Activated naive CD8-positive, alpha-beta T cell treated with anti-CD3 and anti-CD28 coated beads, Interleukin-2, amount 50 U/mL, for 24 hours (primary cell): Measurements from ENCODE around the gene LITAF.

Experiments
- ATAC-seq: fragments of 150-1000 bp; cut with Tn5 transposase; one replicate; pipeline ENCODE4 v1.10.0; 2021
- DNase-seq: peaks from one replicate; pipeline ENCODE4 v3.0.0; 2021
- H3K27ac Mint-ChIP-seq: one replicate; pipeline ENCODE4 v1.8.0; 2021; ENCODE audit warnings: mild to moderate bottlenecking, mixed read lengths
- H3K27me3 Mint-ChIP-seq: one replicate; pipeline ENCODE4 v1.8.0; 2021; ENCODE audit warnings: mixed read lengths
- H3K36me3 Mint-ChIP-seq: one replicate; pipeline ENCODE4 v1.8.0; 2021; ENCODE audit warnings: low read depth, mixed read lengths
- H3K4me1 Mint-ChIP-seq: one replicate; pipeline ENCODE4 v1.8.0; 2021; ENCODE audit warnings: mixed read lengths
- H3K4me3 Mint-ChIP-seq: one replicate; pipeline ENCODE4 v1.8.0; 2021; ENCODE audit warnings: mild to moderate bottlenecking, moderate library complexity, mixed read lengths
- H3K9me3 Mint-ChIP-seq: one replicate; pipeline ENCODE4 v1.8.0; 2021; ENCODE audit warnings: mixed read lengths

LITAF gene

DNA sequence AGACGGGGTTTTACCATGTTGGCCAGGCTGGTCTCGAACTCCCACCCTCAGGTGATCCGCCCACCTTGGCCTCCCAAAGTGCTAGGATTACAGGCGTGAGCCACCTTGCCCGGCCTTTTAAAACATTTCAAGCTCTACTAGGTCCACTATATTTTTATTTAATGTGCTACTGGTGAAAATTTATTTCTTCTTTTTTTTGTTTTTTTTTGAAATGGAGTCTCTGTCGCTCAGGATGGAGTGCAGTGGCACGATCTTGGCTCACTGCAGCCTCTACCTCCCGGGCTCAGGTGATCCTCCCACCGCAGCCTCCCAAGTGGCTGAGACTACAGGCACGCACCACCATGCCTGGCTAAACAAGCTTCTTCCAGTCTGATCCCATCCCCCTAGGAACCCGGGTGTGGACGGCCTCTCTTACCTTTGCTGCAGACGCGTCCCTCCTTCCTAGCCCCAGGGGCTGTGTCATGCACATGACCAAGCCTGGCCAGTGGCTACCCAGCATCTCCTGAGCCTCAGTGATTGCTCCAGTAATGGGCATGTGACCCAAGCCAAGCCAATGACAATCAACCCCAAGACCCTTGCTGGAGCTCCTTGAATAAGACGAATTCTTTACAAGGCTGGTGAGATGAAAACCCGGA, 40.1 kb upstream of the LITAF start:
- H3K27ac Mint-ChIP-seq = no peak overlapping the region
- no peak overlapping the region for H3K4me3 Mint-ChIP-seq
- H3K27me3 Mint-ChIP-seq = no peaks in the 10 kb centered on the region
- no peaks in the 10 kb centered on the region for H3K9me3 Mint-ChIP-seq
- ATAC-seq (no peak), DNase-seq (no peak)
- H3K36me3 Mint-ChIP-seq = no peaks in the 10 kb centered on the region
- H3K4me1 Mint-ChIP-seq = peaks cover 60% of the 10 kb centered on the region

DNA sequence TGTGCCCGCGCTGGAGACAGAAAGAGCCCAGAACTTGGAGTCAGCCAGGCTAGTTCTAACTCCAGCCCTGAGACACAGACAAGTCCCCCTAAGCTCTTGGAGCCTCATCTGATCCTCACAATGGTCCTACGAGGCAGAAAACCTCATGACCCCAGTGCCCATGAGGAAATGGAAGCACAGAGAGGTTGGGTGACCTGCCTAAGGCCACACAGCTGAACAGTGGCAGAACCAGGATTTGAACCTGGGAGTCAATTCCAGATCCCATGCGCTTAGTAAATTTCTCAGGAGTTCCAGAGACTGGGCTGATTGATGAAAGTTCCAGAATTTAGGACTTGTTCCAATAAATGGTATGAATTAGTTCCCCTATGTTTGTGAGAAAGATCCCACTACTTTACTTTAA, 39.0 kb upstream of the LITAF start:
- H3K4me3 Mint-ChIP-seq = no peak overlapping the region
- no peak for DNase-seq
- no peaks in the 10 kb centered on the region for H3K36me3 Mint-ChIP-seq
- no peak overlapping the region for H3K27ac Mint-ChIP-seq
- H3K27me3 Mint-ChIP-seq = no peaks in the 10 kb centered on the region
- H3K9me3 Mint-ChIP-seq = no peaks in the 10 kb centered on the region
- no peak for ATAC-seq
- peaks cover 66% of the 10 kb centered on the region for H3K4me1 Mint-ChIP-seq

DNA sequence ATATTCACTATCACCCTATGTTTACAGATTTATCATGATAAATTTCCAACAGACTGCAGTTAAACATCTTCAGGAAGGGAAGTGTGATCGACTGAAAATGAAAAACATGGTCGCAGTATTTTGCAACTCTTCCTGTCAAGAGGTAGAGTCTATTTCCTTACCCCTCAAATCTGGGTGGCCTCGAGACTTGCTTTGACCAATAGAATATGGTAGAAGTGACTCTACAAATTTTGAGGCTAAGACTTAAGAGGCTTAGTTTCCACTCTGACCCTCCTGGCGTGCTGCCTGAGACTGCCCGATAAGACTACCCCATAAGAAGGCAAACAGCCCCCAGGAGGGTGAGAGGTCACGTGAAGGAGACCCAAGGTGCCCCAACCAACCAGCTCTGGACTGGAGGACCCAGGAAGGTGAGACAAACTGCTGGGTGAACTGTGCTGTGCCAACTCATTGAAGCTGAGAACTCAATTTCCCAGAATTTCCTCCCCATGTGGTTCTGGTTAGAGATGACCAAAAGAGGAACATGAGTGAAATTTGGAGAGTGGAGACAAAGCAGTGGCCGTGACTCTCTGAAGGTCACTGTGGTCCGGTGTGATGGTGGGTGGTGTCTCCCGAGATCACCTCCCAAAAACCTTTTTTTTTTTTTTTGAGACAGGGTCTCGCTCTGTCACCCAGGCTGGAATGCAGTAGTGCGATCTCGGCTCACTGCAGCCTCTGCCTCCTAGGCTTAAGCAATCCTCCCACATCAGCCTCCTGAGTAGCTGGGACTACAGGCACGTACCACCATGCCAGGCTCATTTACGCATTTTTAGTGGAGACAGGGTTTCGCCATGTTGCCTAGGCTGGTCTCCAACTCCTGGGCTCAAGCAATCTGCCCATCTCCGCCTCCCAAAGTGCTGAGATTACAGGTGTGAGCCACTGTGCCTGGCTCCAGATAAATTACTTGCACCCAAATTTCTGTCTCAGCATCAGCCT, 38.2 kb upstream of the LITAF start:
- no peak for ATAC-seq
- H3K9me3 Mint-ChIP-seq = peaks cover 6% of the 10 kb centered on the region
- H3K27ac Mint-ChIP-seq = no peak overlapping the region
- H3K4me3 Mint-ChIP-seq = no peak overlapping the region
- H3K4me1 Mint-ChIP-seq = peaks cover 68% of the 10 kb centered on the region
- H3K36me3 Mint-ChIP-seq = peaks cover 4% of the 10 kb centered on the region
- DNase-seq = no peak
- no peaks in the 10 kb centered on the region for H3K27me3 Mint-ChIP-seq

DNA sequence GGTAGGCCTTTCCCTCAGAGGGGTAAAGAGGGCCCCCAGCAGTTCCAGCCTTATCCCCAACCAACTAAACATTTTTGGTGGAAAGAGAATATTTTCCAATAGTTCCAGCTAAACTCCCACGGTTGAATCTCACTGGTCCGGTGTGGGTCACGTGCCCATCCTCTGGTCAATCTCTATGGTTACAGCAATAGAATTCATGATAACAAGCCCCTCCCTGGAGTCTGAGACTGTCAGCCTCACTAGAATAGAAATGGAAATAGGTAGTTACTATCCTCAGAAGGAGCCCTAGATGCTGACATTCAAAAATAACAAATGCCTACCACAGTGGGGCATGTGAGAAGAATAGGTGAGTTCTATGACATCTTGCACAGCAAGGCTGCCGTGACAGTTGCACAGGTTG, 37.5 kb upstream of the LITAF start:
- Mint-ChIP-seq H3K4me3 (no peak overlapping the region), H3K27me3 (no peaks in the 10 kb centered on the region), H3K36me3 (peaks cover 4% of the 10 kb centered on the region), H3K27ac (no peak overlapping the region), H3K9me3 (peaks cover 6% of the 10 kb centered on the region), H3K4me1 (peaks cover 67% of the 10 kb centered on the region)
- ATAC-seq = no peak
- DNase-seq = no peak

DNA sequence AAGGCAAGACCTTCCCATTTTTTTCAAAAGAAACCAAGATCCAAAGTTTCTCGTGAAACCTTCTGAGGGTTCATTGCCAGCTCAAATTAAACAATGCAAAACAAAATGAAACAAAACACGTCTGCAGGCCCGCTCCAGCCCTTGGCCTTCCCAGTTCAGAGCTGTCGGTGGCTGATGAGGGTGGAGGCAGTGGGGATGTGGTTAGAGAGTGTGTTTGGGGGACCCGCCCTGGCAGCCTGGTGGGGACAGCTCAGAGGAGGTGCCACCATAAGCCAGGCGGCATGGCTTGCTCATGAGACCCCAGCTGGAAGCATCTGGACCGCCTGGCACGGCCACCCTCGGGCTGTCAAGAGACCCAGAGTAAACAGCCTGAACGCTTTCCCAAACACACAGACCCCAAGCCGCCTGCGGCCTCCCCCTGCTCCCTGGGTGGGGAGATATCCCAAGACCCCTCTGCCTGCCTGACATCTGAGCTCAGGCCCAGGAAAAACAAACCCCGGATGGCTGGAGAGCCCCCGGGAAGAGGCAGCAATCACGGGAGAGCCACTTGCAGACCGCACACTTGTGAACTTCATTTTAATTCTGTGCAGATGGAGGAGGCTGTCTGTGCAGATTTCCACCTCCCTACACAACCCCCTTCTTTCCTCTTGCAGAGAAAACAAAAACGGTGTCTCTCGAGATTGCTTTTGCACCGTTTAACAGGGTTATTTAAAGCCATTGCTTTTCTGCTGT, 35.4 kb upstream of the LITAF start:
- peak; percentile 69 for ATAC-seq
- Mint-ChIP-seq H3K4me3 (peak overlapping the region; percentile 76), H3K36me3 (peaks cover 4% of the 10 kb centered on the region), H3K9me3 (peaks cover 6% of the 10 kb centered on the region), H3K27ac (peak overlapping the region; percentile 59), H3K4me1 (peaks cover 64% of the 10 kb centered on the region), H3K27me3 (no peaks in the 10 kb centered on the region)
- peak; percentile 54 for DNase-seq

DNA sequence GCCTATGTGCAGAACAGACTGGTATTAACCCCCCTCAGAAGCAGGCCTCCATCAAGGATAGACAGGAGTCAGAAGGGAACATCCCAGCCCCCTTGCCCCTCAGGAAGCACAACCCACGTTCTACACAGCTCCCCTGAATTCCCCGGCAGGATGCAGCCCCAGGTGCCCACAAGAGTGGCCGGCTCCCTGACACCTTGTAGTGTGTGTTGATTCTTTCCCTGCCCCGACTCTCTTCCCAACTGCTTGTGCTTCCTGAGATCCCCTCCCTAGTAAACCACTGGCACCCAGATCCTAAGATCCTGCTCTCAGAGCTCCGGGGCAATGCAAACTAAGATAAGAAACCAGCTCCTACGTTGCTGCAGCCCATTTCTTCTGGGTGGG, 34.8 kb upstream of the LITAF start:
- H3K27ac Mint-ChIP-seq = peak overlapping the region; percentile 59
- H3K4me3 Mint-ChIP-seq = peak overlapping the region; percentile 76
- peaks cover 62% of the 10 kb centered on the region for H3K4me1 Mint-ChIP-seq
- no peaks in the 10 kb centered on the region for H3K27me3 Mint-ChIP-seq
- ATAC-seq (no peak), DNase-seq (no peak)
- H3K36me3 Mint-ChIP-seq = peaks cover 4% of the 10 kb centered on the region
- H3K9me3 Mint-ChIP-seq = peaks cover 6% of the 10 kb centered on the region

DNA sequence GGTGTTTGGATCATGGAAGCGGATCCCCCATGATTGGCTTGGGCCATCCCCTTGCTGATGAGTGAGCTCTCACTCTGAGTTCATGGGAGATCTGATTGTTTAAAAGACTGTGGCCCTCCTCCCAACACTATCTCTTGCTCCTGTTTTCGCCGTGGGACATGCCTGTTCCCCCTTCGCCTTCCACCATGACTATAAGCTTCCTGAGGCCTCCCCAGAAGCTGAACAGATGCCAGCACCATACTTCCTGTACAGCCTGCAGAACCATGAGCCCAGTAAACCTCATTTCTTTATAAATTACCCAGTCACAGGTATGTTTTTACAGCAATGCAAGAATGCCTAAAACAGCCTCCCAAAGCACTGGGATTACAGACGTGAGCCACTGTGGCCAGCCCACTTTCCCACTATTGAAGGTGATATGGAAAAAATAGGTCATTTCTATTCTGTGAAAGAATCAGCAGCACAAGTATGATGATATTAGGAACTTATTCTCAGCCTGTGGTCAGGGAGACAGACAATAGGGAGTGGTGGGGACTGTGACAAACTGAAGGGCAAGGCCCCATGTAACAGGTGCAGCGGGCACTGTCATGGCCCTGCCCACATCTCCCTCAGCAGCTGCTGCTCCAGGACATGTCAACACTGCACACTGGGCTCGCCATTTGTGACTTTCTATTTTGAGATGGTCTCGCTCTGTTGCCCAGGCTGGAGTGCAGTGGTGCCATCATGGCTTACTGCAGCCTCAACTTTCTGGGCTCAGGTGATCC, 33.7 kb upstream of the LITAF start:
- Mint-ChIP-seq H3K9me3 (peaks cover 6% of the 10 kb centered on the region), H3K27ac (peak overlapping the region; percentile 77), H3K36me3 (peaks cover 4% of the 10 kb centered on the region), H3K27me3 (no peaks in the 10 kb centered on the region), H3K4me3 (no peak overlapping the region), H3K4me1 (peaks cover 69% of the 10 kb centered on the region)
- DNase-seq = no peak
- ATAC-seq = peak; percentile 53

DNA sequence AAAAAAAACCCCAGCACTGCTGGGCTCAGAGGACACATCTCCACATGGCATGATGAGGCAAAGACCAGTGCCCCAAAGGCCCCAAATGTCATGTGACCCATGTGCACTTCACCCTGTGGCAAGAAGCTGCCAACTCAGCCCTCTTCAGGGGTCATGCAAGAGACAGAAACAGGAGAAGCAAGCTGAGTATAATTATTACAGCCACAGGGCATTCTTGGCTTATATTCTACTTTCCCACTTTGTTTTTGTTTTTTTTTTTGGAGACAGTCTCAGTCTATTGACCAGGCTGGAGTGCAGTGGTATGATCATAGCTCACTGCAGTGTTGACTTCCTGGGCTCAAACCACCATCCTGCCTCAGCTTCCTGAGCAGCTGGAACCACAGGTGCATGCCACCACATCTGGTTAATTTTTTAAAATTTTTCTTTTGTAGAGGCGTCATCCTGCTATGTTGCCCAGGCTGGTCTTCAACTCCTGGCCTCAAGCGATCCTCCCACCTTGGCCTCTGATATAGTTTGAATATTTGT, 32.7 kb upstream of the LITAF start:
- H3K4me3 Mint-ChIP-seq = no peak overlapping the region
- H3K27me3 Mint-ChIP-seq = no peaks in the 10 kb centered on the region
- H3K4me1 Mint-ChIP-seq = peaks cover 64% of the 10 kb centered on the region

DNA sequence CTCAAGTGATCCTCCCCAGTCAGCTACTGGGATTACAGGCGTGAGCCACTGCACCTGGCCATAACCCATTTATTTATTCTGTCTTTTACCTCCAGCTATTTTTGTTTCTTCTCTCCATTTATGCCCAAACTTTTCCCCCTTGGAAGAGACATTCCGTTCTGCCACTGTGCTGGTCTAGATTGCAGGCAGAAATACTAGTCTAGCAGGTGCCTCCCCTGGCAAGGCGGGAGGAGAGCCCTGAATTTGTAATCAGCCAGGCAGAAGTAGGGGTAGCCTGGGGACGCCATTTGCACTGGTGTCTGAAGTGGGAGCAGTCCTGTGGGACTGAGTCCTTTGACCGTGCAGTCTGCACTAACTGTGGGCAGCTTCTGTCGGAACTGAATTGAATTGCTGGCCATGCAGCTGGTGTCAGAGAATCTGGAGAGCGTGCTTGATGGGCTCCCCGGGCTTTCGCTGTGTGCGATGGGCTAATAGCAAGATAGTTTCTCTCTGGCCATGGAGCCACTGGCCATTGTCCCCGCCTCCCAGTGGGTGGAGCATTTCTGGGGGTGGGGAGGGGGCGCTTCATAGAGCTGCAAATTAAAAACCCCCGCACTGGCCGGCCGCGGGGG, 31.5 kb upstream of the LITAF start:
- Mint-ChIP-seq H3K27ac (no peak overlapping the region), H3K36me3 (peaks cover 4% of the 10 kb centered on the region), H3K27me3 (no peaks in the 10 kb centered on the region), H3K9me3 (peaks cover 6% of the 10 kb centered on the region), H3K4me3 (no peak overlapping the region), H3K4me1 (peaks cover 69% of the 10 kb centered on the region)
- ATAC-seq (no peak), DNase-seq (no peak)

More for the DNA sequence above, 32.7 kb upstream of the LITAF start:
- no peak for DNase-seq
- H3K36me3 Mint-ChIP-seq = peaks cover 4% of the 10 kb centered on the region
- peak; percentile 62 for ATAC-seq
- peak overlapping the region; percentile 71 for H3K27ac Mint-ChIP-seq
- peaks cover 6% of the 10 kb centered on the region for H3K9me3 Mint-ChIP-seq

DNA sequence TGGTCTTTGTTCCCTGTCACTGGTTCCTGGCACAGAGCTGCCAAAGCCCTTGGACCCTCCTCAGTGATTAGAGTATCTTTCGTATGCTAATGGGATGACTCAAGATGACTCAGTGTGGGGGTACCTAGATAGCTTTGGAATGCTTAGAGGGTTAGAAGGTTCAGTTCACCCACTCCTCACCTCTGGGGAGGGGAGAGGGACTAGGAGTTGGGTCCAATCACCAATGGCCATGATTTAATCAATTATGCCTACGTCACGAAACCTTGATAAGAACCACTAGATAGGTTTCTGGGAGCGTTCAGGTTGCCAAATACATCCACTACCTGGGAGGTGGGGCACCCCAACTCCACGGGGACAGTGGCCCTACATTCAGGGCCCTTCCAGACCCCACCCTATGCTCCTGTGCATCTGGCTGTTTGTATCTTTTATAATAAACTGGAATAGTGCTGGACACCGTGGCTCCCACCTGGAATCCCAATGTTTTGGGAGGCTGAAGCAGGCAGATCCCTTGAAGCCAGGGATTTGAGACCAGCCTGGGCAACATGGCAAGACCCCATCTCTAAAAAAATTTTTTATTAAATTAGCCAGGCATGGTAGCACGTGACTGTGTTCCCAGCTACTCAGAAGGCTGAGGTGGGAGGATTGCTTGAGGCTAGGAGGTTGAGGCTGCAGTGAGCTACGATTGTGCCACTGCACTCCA, 29.2 kb upstream of the LITAF start:
- Mint-ChIP-seq H3K27ac (no peak overlapping the region), H3K4me1 (peaks cover 63% of the 10 kb centered on the region), H3K27me3 (no peaks in the 10 kb centered on the region), H3K4me3 (no peak overlapping the region), H3K9me3 (peaks cover 6% of the 10 kb centered on the region), H3K36me3 (peaks cover 4% of the 10 kb centered on the region)
- DNase-seq (no peak), ATAC-seq (no peak)

DNA sequence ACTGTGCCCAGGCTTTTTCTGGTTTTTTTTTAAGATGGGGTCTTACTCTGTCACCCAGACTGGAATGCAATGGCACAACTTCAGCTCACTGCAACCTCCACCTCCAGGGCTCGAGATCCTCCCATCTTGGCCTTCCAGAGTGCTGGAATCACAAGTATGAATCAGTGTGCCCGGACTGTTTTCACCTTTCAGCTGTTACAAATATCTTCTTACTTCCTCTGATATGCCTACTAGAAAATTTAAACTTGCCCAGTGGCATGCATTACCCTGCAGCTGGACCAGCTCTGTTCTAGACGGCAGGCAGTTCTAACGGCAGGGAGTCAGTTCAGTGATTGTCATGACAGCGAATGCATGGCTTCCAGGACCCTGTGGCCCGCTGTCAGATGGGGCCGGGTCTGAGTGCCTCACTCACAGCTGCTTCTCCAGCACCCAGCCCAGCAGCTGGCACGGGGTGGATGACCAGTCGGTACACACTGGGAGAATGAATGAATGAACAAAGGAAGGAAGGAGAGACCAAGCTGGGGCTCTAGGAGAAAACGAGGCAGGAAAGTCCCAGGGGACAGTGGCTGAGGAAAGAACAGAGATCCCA, 28.0 kb upstream of the LITAF start:
- H3K27me3 Mint-ChIP-seq = no peaks in the 10 kb centered on the region
- no peaks in the 10 kb centered on the region for H3K9me3 Mint-ChIP-seq
- ATAC-seq (no peak), DNase-seq (no peak)
- peaks cover 59% of the 10 kb centered on the region for H3K4me1 Mint-ChIP-seq
- no peak overlapping the region for H3K4me3 Mint-ChIP-seq
- H3K27ac Mint-ChIP-seq = no peak overlapping the region
- H3K36me3 Mint-ChIP-seq = no peaks in the 10 kb centered on the region

DNA sequence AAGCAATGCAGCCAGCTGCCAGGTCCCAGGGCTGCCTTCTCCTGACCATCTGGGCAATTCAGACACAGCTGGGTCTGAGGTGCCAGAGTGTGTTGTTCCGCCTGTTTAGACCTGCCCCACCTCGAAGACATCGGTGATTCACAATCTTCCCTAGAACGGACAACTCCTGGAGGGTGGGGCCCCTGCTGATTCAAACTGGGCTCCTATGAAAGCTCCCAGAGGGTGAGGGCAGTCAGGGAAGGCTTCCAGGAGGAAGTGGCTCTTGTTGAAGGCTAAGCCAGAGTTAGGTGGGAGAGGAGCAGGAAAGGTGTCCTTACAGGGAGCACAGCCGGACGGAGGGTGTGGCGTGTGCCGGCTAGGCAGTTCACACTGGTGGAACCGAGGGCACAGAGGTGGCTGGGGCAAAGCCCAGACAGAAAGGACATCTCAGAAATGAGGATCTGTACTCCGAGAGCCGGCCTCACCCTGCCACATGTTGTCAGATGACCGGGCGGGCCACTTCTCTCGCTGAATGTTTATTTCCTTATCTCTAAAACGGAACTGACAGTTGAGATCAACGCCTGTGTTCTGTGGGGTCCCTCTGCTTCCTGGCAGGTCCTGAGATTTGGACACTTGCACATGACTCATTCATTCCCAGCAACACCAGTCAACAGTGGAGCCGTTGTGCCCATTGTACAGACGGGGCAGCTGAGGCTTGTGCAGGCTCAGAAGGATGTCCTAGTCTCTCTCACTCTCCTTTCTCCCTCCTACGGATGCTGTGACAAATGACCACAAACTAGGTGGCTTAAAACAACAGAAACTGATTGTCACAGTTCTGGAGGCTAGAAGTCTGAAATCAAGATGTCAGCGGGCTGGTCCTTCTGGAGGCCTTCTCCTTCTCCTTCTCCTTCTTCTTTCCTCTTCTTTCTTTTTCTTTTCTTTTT, 26.9 kb upstream of the LITAF start:
- peak; percentile 31 for DNase-seq
- Mint-ChIP-seq H3K9me3 (no peaks in the 10 kb centered on the region), H3K4me3 (no peak overlapping the region), H3K27me3 (no peaks in the 10 kb centered on the region), H3K36me3 (no peaks in the 10 kb centered on the region), H3K4me1 (peaks cover 58% of the 10 kb centered on the region), H3K27ac (no peak overlapping the region)
- ATAC-seq = peak; percentile 79
